HepG2 (cell line): ENCODE data around the gene SLC22A31. TPM values are rescaled to one million over a fixed set of nuclear protein-coding genes. Genes with fewer than 3 reads are reported as not detected.

ENCODE experiments used
- AHDC1 ChIP-seq: sonication (generic); formaldehyde crosslinking; IDR thresholded peaks from 2 replicates; pipeline ENCODE4 v1.5.1; 2020; ENCODE audit warnings: mild to moderate bottlenecking, missing genetic modification reagents, borderline replicate concordance
- FOXP1 ChIP-seq, 2 experiments: fragments of 450-650 bp in 1 of 2; IDR thresholded peaks; 2 replicates each; pipeline ENCODE4 v1.6.1; 2017 to 2018; ENCODE audit warnings: antibody characterized with exemption in 1 of 2
- HDAC6 ChIP-seq: fragments of 200-600 bp; sonication (generic); IDR thresholded peaks from 2 replicates; pipeline ENCODE4 v1.7.0; 2017; ENCODE audit warnings: mild to moderate bottlenecking, antibody characterized with exemption, low read length, low read depth
- IKZF1 ChIP-seq: fragments of 450-650 bp; IDR thresholded peaks from 2 replicates; pipeline ENCODE4 v1.7.1; 2016
- IRF9 ChIP-seq: sonication (generic); formaldehyde crosslinking; IDR thresholded peaks from 2 replicates; pipeline ENCODE4 v1.8.0; 2022; ENCODE audit warnings: missing genetic modification reagents, mild to moderate bottlenecking, borderline replicate concordance
- JUN ChIP-seq: sonication (generic); formaldehyde crosslinking; IDR thresholded peaks from 2 replicates; pipeline ENCODE4 v1.4.0; 2020; ENCODE audit warnings: mild to moderate bottlenecking, missing genetic modification reagents
- KLF6 ChIP-seq: IDR thresholded peaks from 2 replicates; pipeline ENCODE4 v1.8.0; 2016; ENCODE audit warnings: missing biosample characterization, missing genetic modification reagents
- MLX ChIP-seq: IDR thresholded peaks from 2 replicates; pipeline ENCODE4 v1.6.1; 2016
- MXD4 ChIP-seq: IDR thresholded peaks from 2 replicates; pipeline ENCODE4 v1.6.1; 2016; ENCODE audit warnings: mild to moderate bottlenecking, missing biosample characterization, missing genetic modification reagents
- PCBP1 ChIP-seq: fragments of 200-400 bp; formaldehyde crosslinking; IDR thresholded peaks from 2 replicates; pipeline ENCODE4 v1.6.1; 2017; ENCODE audit warnings: mild to moderate bottlenecking, low read depth, low read length, borderline replicate concordance
- RARA ChIP-seq: IDR thresholded peaks from 2 replicates; pipeline ENCODE4 v1.6.1; 2016; ENCODE audit warnings: missing genetic modification reagents, missing compliant biosample characterization
- RORA ChIP-seq: sonication (generic); formaldehyde crosslinking; IDR thresholded peaks from 2 replicates; pipeline ENCODE4 v1.5.0; 2020; ENCODE audit warnings: mild to moderate bottlenecking, missing genetic modification reagents, moderate library complexity
- TCF7L2 ChIP-seq: IDR thresholded peaks from 2 replicates; pipeline ENCODE4 v1.6.1; 2011; ENCODE audit warnings: mild to moderate bottlenecking, low read depth, low read length, moderate library complexity
- YY1 ChIP-seq: IDR thresholded peaks from 2 replicates; pipeline ENCODE4 v1.6.1; 2011; ENCODE audit warnings: low read length, low read depth, moderate library complexity, mild to moderate bottlenecking; ENCODE audit not compliant: insufficient read depth, insufficient replicate concordance
- ZBTB49 ChIP-seq: sonication (generic); formaldehyde crosslinking; IDR thresholded peaks from 2 replicates; pipeline ENCODE4 v1.4.0; 2020; ENCODE audit warnings: missing genetic modification reagents, borderline replicate concordance
- ZFP41 ChIP-seq: sonication (generic); formaldehyde crosslinking; IDR thresholded peaks from 2 replicates; pipeline ENCODE4 v1.4.0; 2020; ENCODE audit warnings: mild to moderate bottlenecking, missing genetic modification reagents, borderline replicate concordance
- ZNF383 ChIP-seq: sonication (generic); formaldehyde crosslinking; IDR thresholded peaks from 2 replicates; pipeline ENCODE4 v1.4.0; 2020; ENCODE audit warnings: missing genetic modification reagents, mild to moderate bottlenecking, borderline replicate concordance
- ZNF44 ChIP-seq: sonication (generic); formaldehyde crosslinking; IDR thresholded peaks from 2 replicates; pipeline ENCODE4 v1.5.1; 2020; ENCODE audit warnings: mild to moderate bottlenecking, missing genetic modification reagents
- ZNF557 ChIP-seq: sonication (generic); formaldehyde crosslinking; IDR thresholded peaks from 2 replicates; pipeline ENCODE4 v1.4.0; 2020; ENCODE audit warnings: missing genetic modification reagents
- ZNF567 ChIP-seq: sonication (generic); formaldehyde crosslinking; IDR thresholded peaks from 2 replicates; pipeline ENCODE4 v1.8.1; 2023; ENCODE audit warnings: mild to moderate bottlenecking, missing genetic modification reagents, borderline replicate concordance
- ZNF782 ChIP-seq: sonication (generic); formaldehyde crosslinking; IDR thresholded peaks from 2 replicates; pipeline ENCODE4 v1.4.0; 2020; ENCODE audit warnings: missing genetic modification reagents, mild to moderate bottlenecking, borderline replicate concordance
- polyA plus RNA-seq, 8 experiments: library from polyadenylated mRNA; depleted of rRNA in 3 of 8; stranded (reverse) in 7 of 8; unstranded in 1 of 8; fragments of >200 nt; fragmentation: Illumina TruSeq in 4 of 8; extraction: Trizol in 4 of 8; gene quantifications; 2 replicates each; pipeline versions ENCODE4 v1.2.1 to v1.2.3, GENCODE V29; 2011 to 2016; ENCODE audit warnings: low read depth in 4 of 8, missing spikeins in 1 of 8, mixed read lengths in 1 of 8; ENCODE audit not compliant: insufficient read depth in 1 of 8
- total RNA-seq, 5 experiments: library from RNA; depleted of rRNA; stranded (reverse); fragments of >200 nt; fragmentation: Illumina TruSeq; extraction: Trizol; gene quantifications; 2 replicates each; pipeline ENCODE4 v1.2.3, GENCODE V29; 2016; ENCODE audit warnings: low read depth in 1 of 5

Gene SLC22A31
- total and polyA plus RNA-seq, 2 of the 13 experiments (the other 11 are each of a cell fraction or from before 2014, with no cell fraction given): 67.3 to 83.3 TPM

GRCh38 chr16:89167425-89167941 lies 32.9 kb downstream of the SLC22A31 start (continued):
- TF ChIP-seq IRF9 (CRISPR knock-in tag): peak; percentile 92; the same call in 1 of the 2 replicates
- TF ChIP-seq KLF6 (CRISPR knock-in tag): no peak
- peak; percentile 61; the same call in 1 of the 2 replicates for TF ChIP-seq RARA (CRISPR knock-in tag)
- TF ChIP-seq FOXP1 (IDR thresholded peaks at IDR 0.05): no peak
- TF ChIP-seq FOXP1 (CRISPR knock-in tag; IDR thresholded peaks at IDR 0.05): no peak
- no peak for TF ChIP-seq ZNF383
- peak; percentile 64; the same call in 1 of the 2 replicates for TF ChIP-seq ZBTB49 (CRISPR knock-in tag)
- peak; percentile 66 for TF ChIP-seq MLX (CRISPR knock-in tag)
- TF ChIP-seq HDAC6: no peak
- no peak for TF ChIP-seq IKZF1
- 0 out of 2 replicates have a peak, but pooled peaks have one; percentile 17 for TF ChIP-seq ZNF44 (CRISPR knock-in tag)
- TF ChIP-seq TCF7L2: no peak
- no peak for TF ChIP-seq RORA (CRISPR knock-in tag)
- TF ChIP-seq ZNF557: no peak
- TF ChIP-seq ZFP41 (CRISPR knock-in tag): no peak
- peak; percentile 65 for TF ChIP-seq YY1
- no peak for TF ChIP-seq PCBP1
- TF ChIP-seq AHDC1 (CRISPR knock-in tag): no peak
- peak; percentile 89; the same call in 1 of the 2 replicates for TF ChIP-seq ZNF782 (CRISPR knock-in tag)
- 0 out of 2 replicates have a peak, but pooled peaks have one; percentile 53 for TF ChIP-seq JUN (CRISPR knock-in tag)
- no peak for TF ChIP-seq MXD4
- TF ChIP-seq ZNF567 (CRISPR knock-in tag): peak; percentile 89; the same call in 1 of the 2 replicates
